GM18870 (cell line): ENCODE results near the gene HYCC1.
A peak's percentile ranks its signal among the peaks of the same experiment; 100 is the strongest.

Experiments
- ATAC-seq: cut with Tn5 transposase; IDR thresholded peaks from one replicate; pipeline ENCODE4 v1.9.1; 2021; ENCODE audit warnings: moderate library complexity; ENCODE audit not compliant: unreplicated experiment

HYCC1 gene

GRCh38 chr7:23017309-23017708 lies 3.4 kb upstream of the HYCC1 start:
- ATAC-seq, result no peak

- ATAC-seq, result no peak
These were observed 2.7 kb upstream of the HYCC1 start for GRCh38 chr7:23016345-23017253.

- no peak for ATAC-seq
These were observed 751 bp upstream of the HYCC1 start for GRCh38 chr7:23014681-23015080.

- no peak for ATAC-seq
These were observed 819 bp downstream of the HYCC1 start for GRCh38 chr7:23012908-23013714.

GRCh38 chr7:23012186-23012585 lies 1.7 kb downstream of the HYCC1 start:
- ATAC-seq, result no peak

- ATAC-seq, result no peak
These were observed 2.6 kb downstream of the HYCC1 start for GRCh38 chr7:23011222-23011924.

- no peak for ATAC-seq
These were observed 4.6 kb downstream of the HYCC1 start for GRCh38 chr7:23009303-23009702.

GRCh38 chr7:23004247-23004520 lies 9.7 kb downstream of the HYCC1 start:
- no peak for ATAC-seq

- ATAC-seq, result no peak
These were observed 10.3 kb downstream of the HYCC1 start for GRCh38 chr7:23003505-23004246.

- no peak for ATAC-seq
These were observed 11.2 kb downstream of the HYCC1 start for GRCh38 chr7:23002698-23003097.

GRCh38 chr7:23001610-23002009 lies 12.3 kb downstream of the HYCC1 start:
- ATAC-seq, result no peak

- ATAC-seq, result no peak
These were observed 13.2 kb downstream of the HYCC1 start for GRCh38 chr7:23000597-23001360.

- no peak for ATAC-seq
These were observed 15.4 kb downstream of the HYCC1 start for GRCh38 chr7:22998519-22998896.

- no peak for ATAC-seq
These were observed 15.9 kb downstream of the HYCC1 start for GRCh38 chr7:22997871-22998518.

- ATAC-seq, result no peak
These were observed 17.5 kb downstream of the HYCC1 start for GRCh38 chr7:22996470-22996869.

GRCh38 chr7:22995011-22995410 lies 18.9 kb downstream of the HYCC1 start:
- no peak for ATAC-seq

- peak; percentile 76 for ATAC-seq
These were observed 20.8 kb downstream of the HYCC1 start for GRCh38 chr7:22992874-22993840.

GRCh38 chr7:22990588-22990949 lies 23.4 kb downstream of the HYCC1 start:
- no peak for ATAC-seq
